ENCODE results near the gene AKR7A3. TPM values are rescaled to one million over a fixed set of nuclear protein-coding genes. Genes with fewer than 3 reads are reported as not detected.
"Not testable (repeated sequence)": the region's sequence is repeated elsewhere in the genome, so short reads cannot be mapped to it uniquely, and the experiment has no call there.

AKR7A3 gene
- 1 to 10 TPM in 3 of 4 donors, under 1 TPM in 1; 0.50 to 2.4 (median 2.0) TPM for total RNA-seq

GRCh38 chr1:19288324-19289241 is at the start of gene AKR7A3:
AKR7A3 (minus strand) TSS chr1:19288770; CDS start chr1:19288709, 61 bp downstream.
- WGBS, 2 donors: 21 to 50% methylated on average over 7 to 17 of the region's 82 CpGs

GRCh38 chr1:19338323-19338762 is 49.8 kb upstream of the AKR7A3 start:
- Histone ChIP-seq H3K4me1 (peaks cover 0 to 23% (median 10%) of the 10 kb centered on the region in 3 donors), H3K9me3 (no peaks in the 10 kb centered on the region), H3K27me3 (no peaks in the 10 kb centered on the region), H3K4me3 (no peak overlapping the region), H3K27ac (no peak overlapping the region), H3K36me3 (peaks cover 15 to 62% (median 16%) of the 10 kb centered on the region in 3 donors)
- TF ChIP-seq CTCF (IDR thresholded peaks at IDR 0.05) (peak in 3 of 6 experiments; percentile 8 to 46 (median 20)), POLR2A (IDR thresholded peaks at IDR 0.05) (no peak)
- 67 to 91% methylated on average over 17 to 18 of the region's 27 CpGs for WGBS, 2 donors
- intact Hi-C loops (cut with DNase I): no loop called here
- no peak for DNase-seq

More at GRCh38 chr1:19288324-19289241, at the start of gene AKR7A3:
- H3K27me3 ChIP-seq; H3K9me3 ChIP-seq; DNase-seq; intact Hi-C loops (cut with DNase I): not testable (repeated sequence)
- Histone ChIP-seq H3K4me1 (peaks cover 0 to 20% (median 4%) of the 10 kb centered on the region in 3 donors), H3K36me3 (peaks cover 0 to 14% (median 0%) of the 10 kb centered on the region in 3 donors), H3K4me3 (peak within 1 kb of the TSS; percentile 39 to 64 (median 51)), H3K27ac (peak within 1 kb of the TSS in 3 of 4 donors; percentile 7 to 55 (median 18))

- Histone ChIP-seq H3K36me3 (peaks cover 9 to 51% (median 10%) of the 10 kb centered on the region in 3 donors), H3K27ac (no peak overlapping the region), H3K4me1 (peaks cover 0 to 13% (median 6%) of the 10 kb centered on the region in 3 donors), H3K9me3 (no peaks in the 10 kb centered on the region), H3K4me3 (no peak overlapping the region), H3K27me3 (no peaks in the 10 kb centered on the region)
- intact Hi-C loops (cut with DNase I): no loop called here
- 86 to 89% methylated on average over 4 of the region's 4 CpGs for WGBS, 2 donors
- TF ChIP-seq POLR2A (IDR thresholded peaks at IDR 0.05): no peak
- no peak for TF ChIP-seq CTCF (IDR thresholded peaks at IDR 0.05)
- DNase-seq: no peak
Observed at GRCh38 chr1:19337289-19337688, 48.7 kb upstream of the AKR7A3 start.

- H3K36me3 ChIP-seq: peaks cover 6 to 44% (median 7%) of the 10 kb centered on the region in 3 donors
- 69 to 71% methylated on average over 4 to 7 of the region's 7 CpGs for WGBS, 2 donors
- H3K27me3 ChIP-seq: no peaks in the 10 kb centered on the region
- peaks cover 0 to 6% (median 3%) of the 10 kb centered on the region in 3 donors for H3K4me1 ChIP-seq
- intact Hi-C loops (cut with DNase I): no loop called here
- no peak for TF ChIP-seq POLR2A (IDR thresholded peaks at IDR 0.05)
- no peak for TF ChIP-seq CTCF (IDR thresholded peaks at IDR 0.05)
- DNase-seq: no peak
- H3K4me3 ChIP-seq: no peak overlapping the region
- H3K27ac ChIP-seq: no peak overlapping the region
- H3K9me3 ChIP-seq: no peaks in the 10 kb centered on the region
Observed at GRCh38 chr1:19336543-19336942, 48.0 kb upstream of the AKR7A3 start.

- Histone ChIP-seq H3K36me3 (peaks cover 0 to 34% (median 1%) of the 10 kb centered on the region in 3 donors), H3K9me3 (no peaks in the 10 kb centered on the region), H3K4me3 (no peak overlapping the region), H3K27ac (no peak overlapping the region), H3K27me3 (no peaks in the 10 kb centered on the region), H3K4me1 (no peaks in the 10 kb centered on the region)
- TF ChIP-seq CTCF (IDR thresholded peaks at IDR 0.05): no peak
- TF ChIP-seq POLR2A (IDR thresholded peaks at IDR 0.05): no peak
- 56 to 58% methylated on average over 4 to 5 of the region's 9 CpGs for WGBS, 2 donors
- no peak for DNase-seq
- intact Hi-C loops (cut with DNase I): no loop called here
Observed at GRCh38 chr1:19333587-19334354, 45.2 kb upstream of the AKR7A3 start.
